B cell (primary cell): ENCODE results near the gene PTMS. TPM values are rescaled to one million over a fixed set of nuclear protein-coding genes. Genes with fewer than 3 reads are reported as not detected.

Experiments
- ATAC-seq: fragments of 200-7000 bp; cut with Tn5 transposase; one replicate; pipeline ENCODE4 v1.10.0; 2021; ENCODE audit warnings: low read depth, mild to moderate bottlenecking, moderate number of reproducible peaks, moderate library complexity
- CTCF ChIA-PET: fragments of 350-600 bp; sonication (Branson Sonifier 250); formaldehyde crosslinking; loops from one replicate; lab custom pipeline; 2021; ENCODE audit warnings: antibody characterized with exemption, inconsistent platforms; lab: Charles Lee
- POLR2A ChIA-PET: fragments of 350-600 bp; sonication (Branson Sonifier 250); formaldehyde crosslinking; loops from one replicate; lab custom pipeline; 2021; ENCODE audit warnings: antibody characterized with exemption; lab: Charles Lee
- DNase-seq: peaks from one replicate; pipeline ENCODE4 v3.0.0; 2013
- H2AFZ ChIP-seq: 2 replicates; pipeline ENCODE4 v1.6.1; 2012; ENCODE audit warnings: mild to moderate bottlenecking, low read depth, low read length; ENCODE audit not compliant: insufficient read depth, poor library complexity, severe bottlenecking
- H3K27ac ChIP-seq, 2 donors: 1 replicate in 1 of 2; 2 replicates in 1 of 2; pipeline ENCODE4 v1.5.1; 2012 to 2013; ENCODE audit warnings: low read length in 2 of 2, mild to moderate bottlenecking in 2 of 2, moderate library complexity in 1 of 2
- H3K27me3 ChIP-seq, 4 experiments: fragments of 200-600 bp in 1 of 4; sonication (generic) in 1 of 4; replicated peaks in 1 of 4; 1 replicate in 2 of 4; 2 replicates in 2 of 4; pipeline versions ENCODE4 v1.6.1 to v1.7.0; 2013 to 2016; ENCODE audit warnings: low read length in 3 of 4, mild to moderate bottlenecking in 2 of 4, mixed read lengths in 1 of 4, moderate library complexity in 1 of 4; ENCODE audit not compliant: insufficient read depth in 4 of 4, control insufficient read depth in 3 of 4; ENCODE audit errors: control extremely low read depth in 1 of 4
- H3K36me3 ChIP-seq, 2 experiments: replicated peaks in 1 of 2; 1 replicate in 1 of 2; 2 replicates in 1 of 2; pipeline versions ENCODE4 v1.6.1 to v1.7.1; 2013; ENCODE audit warnings: low read length in 1 of 2; ENCODE audit not compliant: insufficient read depth in 2 of 2, control insufficient read depth in 1 of 2; ENCODE audit errors: control extremely low read depth in 1 of 2, extremely low read depth in 1 of 2
- H3K4me1 ChIP-seq, 2 donors: fragments of 200-600 bp in 1 of 2; sonication (generic) in 1 of 2; 1 replicate in 1 of 2; 2 replicates in 1 of 2; pipeline versions ENCODE4 v1.5.1 to v1.6.1; 2013 to 2017; ENCODE audit warnings: low read length in 2 of 2; ENCODE audit not compliant: control insufficient read depth in 2 of 2, insufficient read depth in 2 of 2
- H3K4me2 ChIP-seq: replicated peaks from 2 replicates; pipeline ENCODE3; 2012; ENCODE audit warnings: mild to moderate bottlenecking, low read depth, low read length; ENCODE audit not compliant: poor library complexity, severe bottlenecking
- H3K4me3 ChIP-seq, 5 experiments: fragments of 200-600 bp in 1 of 5; sonication (generic) in 1 of 5; 1 replicate in 3 of 5; 2 replicates in 2 of 5; pipeline versions ENCODE4 v1.5.1 to v1.7.0; 2011 to 2016; ENCODE audit warnings: low read length in 4 of 5, mild to moderate bottlenecking in 4 of 5, low read depth in 2 of 5, control low read depth in 1 of 5, moderate library complexity in 1 of 5; ENCODE audit not compliant: insufficient read depth in 1 of 5; ENCODE audit errors: control extremely low read depth in 1 of 5, extremely low read depth in 1 of 5
- H3K79me2 ChIP-seq: fragments of 200-600 bp; sonication (generic); one replicate; pipeline ENCODE4 v1.6.0; 2016; ENCODE audit warnings: low read length; ENCODE audit not compliant: control insufficient read depth, insufficient read depth
- H3K9ac ChIP-seq: fragments of 200-600 bp; sonication (generic); 2 replicates; pipeline ENCODE4 v1.6.1; 2017; ENCODE audit warnings: mild to moderate bottlenecking, low read length, moderate library complexity
- H3K9me3 ChIP-seq, 3 donors: one replicate each; pipeline versions ENCODE4 v1.6.1 to v1.7.1; 2013; ENCODE audit warnings: low read length in 2 of 3; ENCODE audit not compliant: control insufficient read depth in 2 of 3, insufficient read depth in 1 of 3; ENCODE audit errors: control extremely low read depth in 1 of 3
- H4K20me1 ChIP-seq: 2 replicates; pipeline ENCODE4 v1.6.0; 2012; ENCODE audit warnings: mild to moderate bottlenecking, low read length; ENCODE audit not compliant: insufficient read depth, control insufficient read depth, poor library complexity, severe bottlenecking
- H3K27ac Mint-ChIP-seq: one replicate; pipeline ENCODE4 v1.8.0; 2021; ENCODE audit warnings: mixed read lengths
- H3K27me3 Mint-ChIP-seq: one replicate; pipeline ENCODE4 v1.8.0; 2021; ENCODE audit warnings: mixed read lengths
- H3K4me1 Mint-ChIP-seq: one replicate; pipeline ENCODE4 v1.8.0; 2021; ENCODE audit warnings: mixed read lengths
- H3K4me3 Mint-ChIP-seq: one replicate; pipeline ENCODE4 v1.8.0; 2021; ENCODE audit warnings: mixed read lengths
- H3K9me3 Mint-ChIP-seq: one replicate; pipeline ENCODE4 v1.8.0; 2022; ENCODE audit warnings: mixed read lengths; ENCODE audit not compliant: insufficient read depth
- CTCF ChIP-seq: fragments of 200-600 bp; IDR thresholded peaks from one replicate; pipeline ENCODE4 v1.8.0; 2022; ENCODE audit warnings: antibody characterized with exemption, mild to moderate bottlenecking
- EZH2 ChIP-seq: IDR thresholded peaks from 2 replicates; pipeline ENCODE4 v1.6.1; 2012; ENCODE audit warnings: borderline replicate concordance, low read depth, mild to moderate bottlenecking, moderate library complexity, low read length; ENCODE audit not compliant: insufficient read depth, poor library complexity, severe bottlenecking
- WGBS: methylation state at CpG from one replicate; pipeline ENCODE4 v1.1.5; 2013; ENCODE audit warnings: missing lambda C conversion rate; ENCODE audit not compliant: insufficient coverage; 5-methylcytosine and 5-hydroxymethylcytosine counted together
- intact Hi-C: fragments of 100-400 bp; cut with micrococcal nuclease; formaldehyde crosslinking; loops from one replicate; pipeline ENCODE4 v1.10.0; 2022
- polyA plus RNA-seq: library from polyadenylated mRNA; depleted of rRNA; stranded (reverse); fragments of >200 nt; gene quantifications from 2 replicates; pipeline ENCODE4 v1.2.3, GENCODE V29; 2012
- total RNA-seq, 2 donors: library from RNA; stranded (reverse); fragments of 120-200 nt in 1 of 2; gene quantifications; 1 replicate in 1 of 2; 2 replicates in 1 of 2; pipeline versions ENCODE4 v1.2.3 to v1.2.4, GENCODE V29; 2013 to 2022

The PTMS gene
- total and polyA plus RNA-seq, 2 donors (not counting 1 experiment from before 2014, with no cell fraction given), result 1.0 to 2.1 TPM

GRCh38 chr12:6724409-6724797 is 41.8 kb upstream of the PTMS start:
- intact Hi-C loops, result loop anchor here (1.0 to 2.0 kb wide), 6 partner anchors 28 to 149 kb away; partner anchors contain the start of genes CHD4, ING4, MLF2 and SPSB2
- Mint-ChIP-seq H3K9me3 (no peaks in the 10 kb centered on the region), H3K4me3 (peak overlapping the region; percentile 91), H3K4me1 (peaks cover 19% of the 10 kb centered on the region), H3K27ac (peak overlapping the region; percentile 94), H3K27me3 (no peaks in the 10 kb centered on the region)
- 7% methylated on average over 8 of the region's 10 CpGs for WGBS
- DNase-seq, result no peak
- peaks cover 13 to 17% of the 10 kb centered on the region in 2 donors for H3K4me1 ChIP-seq
- H3K9ac ChIP-seq, result peak overlapping the region; percentile 64
- peaks cover 2 to 24% of the 10 kb centered on the region in 2 experiments for H3K36me3 ChIP-seq
- ChIA-PET POLR2A (interaction anchor here (0.7 to 2.2 kb wide), 15 partner anchors 21 to 253 kb away, joined by 3 to 51 read pairs (median 5); partner anchors contain the start of genes C12orf57, CDCA3, MLF2 and NOP2), CTCF (interaction anchor here (0.7 to 3.6 kb wide), 17 partner anchors 10 to 301 kb away, joined by 3 to 34 read pairs (median 5); partner anchors contain the start of genes MLF2, NOP2, PTMS and SPSB2)
- H3K79me2 ChIP-seq, result peaks cover 13% of the 10 kb centered on the region
- H3K4me3 ChIP-seq, result peak overlapping the region; percentile 53 to 63 (median 63)
- H3K4me2 ChIP-seq, result peak overlapping the region; percentile 79
- H4K20me1 ChIP-seq, result no peaks in the 10 kb centered on the region
- no peaks in the 10 kb centered on the region for H3K27me3 ChIP-seq
- H2AFZ ChIP-seq, result peak overlapping the region; percentile 91
- TF ChIP-seq CTCF, result no peak
- TF ChIP-seq EZH2, result no peak
- ATAC-seq, result peak; percentile 7
- no peaks in the 10 kb centered on the region for H3K9me3 ChIP-seq
- H3K27ac ChIP-seq, result peak overlapping the region; percentile 81 to 86

GRCh38 chr12:6725350-6725749 is 40.8 kb upstream of the PTMS start:
- Histone ChIP-seq H4K20me1 (no peaks in the 10 kb centered on the region), H3K9ac (no peak overlapping the region), H3K4me2 (no peak overlapping the region), H3K36me3 (peaks cover 7 to 34% of the 10 kb centered on the region in 2 experiments), H2AFZ (no peak overlapping the region), H3K27me3 (no peaks in the 10 kb centered on the region), H3K79me2 (peaks cover 13% of the 10 kb centered on the region), H3K27ac (no peak overlapping the region), H3K9me3 (no peaks in the 10 kb centered on the region), H3K4me1 (peaks cover 13 to 17% of the 10 kb centered on the region in 2 donors), H3K4me3 (no peak overlapping the region)
- Mint-ChIP-seq H3K4me1 (peaks cover 19% of the 10 kb centered on the region), H3K4me3 (peak overlapping the region; percentile 68), H3K27me3 (no peaks in the 10 kb centered on the region), H3K27ac (no peak overlapping the region), H3K9me3 (no peaks in the 10 kb centered on the region)
- TF ChIP-seq EZH2 (no peak), CTCF (no peak)
- 100% methylated on average over 2 of the region's 7 CpGs for WGBS
- intact Hi-C loops, result loop anchor here (2.0 kb wide), 1 partner anchor 29 kb away; no protein-coding TSS in a partner anchor
- ATAC-seq (no peak), DNase-seq (no peak)
- ChIA-PET POLR2A (interaction anchor here (0.8 to 1.5 kb wide), 2 partner anchors 36 to 90 kb away, joined by 3 to 4 read pairs; partner anchors contain the start of gene ZNF384), CTCF (interaction anchor here (1.4 to 3.6 kb wide), 4 partner anchors 28 to 41 kb away, joined by 5 to 34 read pairs (median 16); partner anchors contain the start of genes MLF2, PTMS and ZNF384)
